NCI-H345 treated with DMSO at 0.1 percent for 48 hours (cell line): ENCODE data around the gene PDZRN3.
"Not testable (repeated sequence)": the region's sequence is repeated elsewhere in the genome, so short reads cannot be mapped to it uniquely, and the experiment has no call there.

ENCODE experiments used
- DNase-seq: peaks from one replicate; lab custom pipeline; 2025; ENCODE audit not compliant: unreplicated experiment; lab: John Stamatoyannopoulos, UW

PDZRN3 gene

DNA sequence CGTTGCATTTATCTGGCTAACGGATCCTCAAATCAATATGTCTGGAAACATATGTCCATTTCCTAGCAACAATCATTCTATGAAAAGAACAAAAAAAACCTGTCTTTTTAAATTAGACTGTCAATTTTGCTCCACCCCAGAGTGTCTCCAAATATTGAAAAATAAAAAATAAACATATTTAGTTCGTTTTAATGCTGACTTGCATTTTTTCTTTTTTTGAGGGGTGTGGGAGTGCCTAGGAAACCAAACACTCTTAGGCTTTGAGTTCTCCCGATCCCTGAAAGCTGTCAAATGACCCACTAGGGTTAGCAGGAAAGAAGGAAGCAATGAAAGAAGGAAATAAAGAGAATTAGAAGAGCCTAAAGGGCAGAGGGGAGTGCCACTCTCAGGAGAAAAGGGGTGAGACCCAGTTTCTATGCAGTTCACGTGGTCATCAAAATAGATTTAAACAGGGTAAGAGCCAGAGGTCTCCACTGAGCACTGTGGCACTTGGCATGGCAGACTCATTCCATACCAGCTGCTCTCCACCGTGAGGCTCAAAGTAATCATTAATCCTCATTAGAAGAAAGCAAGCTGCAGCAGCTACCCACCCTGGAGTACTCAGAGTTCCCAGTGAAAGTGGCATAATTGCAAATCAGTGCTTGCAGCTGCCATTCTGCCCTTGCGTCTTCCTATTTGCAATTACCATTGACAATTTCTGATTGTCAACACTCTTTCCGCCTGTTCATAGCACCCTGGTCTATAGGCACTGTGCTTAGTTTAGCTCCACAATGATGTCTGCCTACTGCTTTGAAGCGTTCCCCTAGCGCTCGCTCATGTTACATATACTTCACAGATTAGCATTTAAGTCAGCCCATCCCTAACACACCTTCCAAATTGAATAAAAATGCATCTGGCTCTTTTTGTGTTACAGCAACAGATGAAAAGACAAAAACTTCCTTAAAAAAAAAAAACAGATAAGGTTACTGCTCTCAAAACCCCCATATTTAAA lies 32.3 kb downstream of the PDZRN3 start:
- no peak for DNase-seq

DNA sequence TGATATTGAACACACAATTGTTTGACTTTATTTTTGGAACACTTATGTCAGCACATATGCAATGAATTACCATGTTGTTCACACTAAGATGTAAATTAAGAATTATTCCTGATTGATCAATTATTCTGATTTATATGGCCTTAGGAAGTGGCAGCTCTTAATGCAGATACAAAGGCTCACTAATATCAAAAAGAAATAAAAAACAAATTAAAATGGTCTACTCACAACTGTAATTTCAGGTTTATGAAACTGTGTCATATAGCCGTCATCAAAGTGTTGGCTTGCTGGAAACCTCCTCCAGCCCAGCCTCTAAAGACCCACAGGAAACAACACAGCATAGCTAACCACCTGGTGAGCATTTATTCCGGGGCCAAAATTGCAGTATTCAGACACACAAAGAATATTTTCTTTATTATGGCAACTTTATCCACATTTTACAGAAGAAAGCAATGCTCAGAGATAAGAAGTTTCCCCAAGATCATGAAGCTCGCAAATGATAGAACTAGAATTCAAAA lies 33.4 kb downstream of the PDZRN3 start:
- DNase-seq: no peak

DNA sequence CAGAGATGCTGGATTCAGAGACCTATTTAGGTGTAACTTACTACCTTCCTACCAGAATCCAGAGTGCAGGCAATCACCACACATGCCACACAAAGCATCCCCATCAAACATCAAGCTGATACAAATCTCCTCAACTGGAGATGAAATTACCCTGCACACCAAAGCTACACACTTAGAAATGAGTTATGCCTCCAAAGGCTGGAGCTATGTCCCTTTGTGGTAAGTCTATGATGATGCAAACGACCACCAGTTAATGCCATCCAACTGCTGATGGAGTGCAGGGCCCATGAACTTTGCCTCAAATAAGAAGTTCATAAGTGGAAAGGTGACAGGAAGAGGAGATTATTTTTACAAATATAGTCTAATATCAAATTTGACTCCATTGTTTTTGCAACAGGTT lies 38.1 kb downstream of the PDZRN3 start:
- DNase-seq: no peak

DNA sequence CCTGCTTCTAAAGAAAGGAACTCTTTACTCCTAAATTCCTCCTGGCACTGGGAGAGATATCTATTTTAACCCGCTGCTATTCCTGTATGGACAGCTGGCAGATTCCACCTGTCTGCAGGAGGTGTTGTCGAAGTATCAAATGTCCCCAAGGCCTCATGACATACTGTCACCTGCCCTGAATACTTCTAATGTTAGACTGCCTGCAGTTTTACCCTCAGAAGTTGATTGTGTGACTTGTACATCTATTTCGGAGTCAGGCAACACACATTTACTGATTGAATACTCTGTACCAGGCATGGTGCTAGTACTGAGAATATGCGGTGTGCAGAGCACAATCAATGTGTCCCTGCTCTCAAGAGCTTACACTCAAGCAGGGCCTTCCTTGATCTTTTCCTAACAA lies 38.6 kb downstream of the PDZRN3 start:
- no peak for DNase-seq

DNA sequence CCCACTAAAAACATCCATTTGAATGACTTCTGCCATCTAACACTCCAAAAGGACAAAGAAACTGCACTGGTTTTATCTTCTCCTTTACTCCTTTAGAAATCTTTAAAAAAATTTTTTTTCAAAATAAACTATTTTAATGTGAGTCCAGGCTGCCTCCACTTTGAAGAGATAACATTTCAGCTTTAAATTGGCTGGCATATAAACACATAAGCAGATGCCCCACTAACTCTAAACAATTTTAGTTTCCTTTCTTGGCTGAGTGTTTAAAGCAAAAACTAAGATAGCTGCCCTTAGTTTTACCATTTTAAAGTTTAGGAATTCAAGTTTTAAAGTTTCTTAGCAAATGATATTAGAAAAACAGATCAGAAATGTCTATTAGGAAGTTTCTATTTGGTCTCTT lies 39.9 kb downstream of the PDZRN3 start:
- DNase-seq: no peak

DNA sequence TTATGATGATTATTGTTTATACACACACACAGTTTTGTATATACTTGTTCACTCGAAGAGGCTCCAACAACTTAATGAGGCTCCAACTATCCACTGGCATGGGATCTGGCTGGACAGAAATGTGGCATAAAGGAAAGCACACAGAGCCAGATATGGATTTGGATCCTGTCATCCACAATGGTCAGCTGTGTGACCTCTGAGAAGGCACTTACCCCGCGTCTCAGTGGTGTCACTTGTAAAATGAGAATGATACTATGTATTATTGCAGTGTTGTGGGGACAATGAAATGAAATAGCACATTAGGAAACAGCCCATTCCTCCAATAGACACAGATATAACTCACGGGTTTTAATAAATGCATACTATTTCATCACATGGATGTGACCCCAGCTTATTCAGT lies 42.2 kb downstream of the PDZRN3 start:
- DNase-seq: no peak

DNA sequence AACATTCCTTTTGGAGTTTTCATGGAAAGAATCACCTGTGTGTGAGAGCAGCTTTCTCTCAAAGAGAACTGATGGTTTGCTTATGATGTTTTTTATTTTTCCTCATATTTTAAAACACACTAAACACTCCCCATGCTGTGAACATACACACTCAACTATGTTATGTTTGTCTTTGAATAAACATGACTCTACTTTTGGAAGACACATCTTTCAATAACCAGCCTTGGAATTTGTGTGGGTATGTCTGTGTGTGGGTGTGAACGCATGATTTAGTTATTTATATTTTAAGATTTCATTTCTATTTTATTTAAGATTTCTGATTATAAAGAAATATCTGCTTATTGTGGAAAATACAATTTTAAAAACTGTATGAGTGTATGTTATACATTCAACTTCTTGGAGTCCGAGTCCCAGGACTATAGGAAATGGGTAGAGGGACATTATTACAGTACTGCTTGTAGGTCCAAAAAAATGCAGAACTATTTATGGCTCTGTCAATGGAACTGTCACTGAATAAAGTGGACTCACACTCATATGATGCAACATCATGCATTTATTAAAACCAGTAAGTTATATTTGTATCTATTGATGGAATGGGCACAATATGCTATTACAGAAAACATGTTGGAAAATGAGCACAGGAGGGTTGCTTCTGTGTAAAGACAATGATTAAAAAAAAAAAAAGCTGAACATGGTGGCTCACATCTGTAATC lies 43.5 kb downstream of the PDZRN3 start:
- no peak for DNase-seq

DNA sequence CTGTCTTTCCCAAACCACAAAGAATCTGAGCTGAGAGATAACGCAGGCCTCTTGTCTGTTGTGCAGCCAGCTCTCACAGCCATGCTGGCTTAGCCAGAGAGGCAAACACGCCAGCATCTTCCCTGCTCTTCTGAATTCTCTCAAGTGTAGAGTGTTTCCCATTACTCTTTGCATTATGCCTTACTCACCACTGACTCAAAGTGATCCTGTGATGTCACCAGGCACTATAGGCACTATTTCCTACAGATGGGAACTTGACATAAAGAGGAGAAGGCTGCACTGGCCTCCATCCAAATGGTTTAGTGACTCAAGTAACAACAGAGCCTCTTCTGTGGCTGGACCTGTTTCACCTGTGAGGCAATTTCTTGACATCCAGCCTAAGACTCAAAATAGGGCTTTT lies 44.4 kb downstream of the PDZRN3 start:
- DNase-seq: no peak

DNA sequence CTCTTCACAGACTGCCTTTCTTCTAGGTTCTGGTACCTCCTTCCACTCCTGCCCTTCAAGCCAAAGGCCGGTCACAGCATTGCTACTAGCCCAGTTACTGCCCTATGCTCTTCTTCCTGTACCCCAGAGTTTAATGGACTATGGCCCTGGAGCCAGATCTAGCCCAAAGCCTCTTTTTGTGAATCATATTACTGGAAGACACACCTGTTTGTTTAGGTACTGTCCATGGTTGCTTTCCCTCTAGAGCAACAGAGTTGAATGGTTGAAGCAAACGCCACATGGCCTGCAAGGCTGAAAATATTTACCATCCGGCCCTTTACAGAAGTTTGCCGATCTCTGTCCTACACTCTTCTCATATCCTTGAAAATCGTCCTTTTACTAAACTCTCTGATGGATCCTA lies 47.0 kb downstream of the PDZRN3 start:
- no peak for DNase-seq

DNA sequence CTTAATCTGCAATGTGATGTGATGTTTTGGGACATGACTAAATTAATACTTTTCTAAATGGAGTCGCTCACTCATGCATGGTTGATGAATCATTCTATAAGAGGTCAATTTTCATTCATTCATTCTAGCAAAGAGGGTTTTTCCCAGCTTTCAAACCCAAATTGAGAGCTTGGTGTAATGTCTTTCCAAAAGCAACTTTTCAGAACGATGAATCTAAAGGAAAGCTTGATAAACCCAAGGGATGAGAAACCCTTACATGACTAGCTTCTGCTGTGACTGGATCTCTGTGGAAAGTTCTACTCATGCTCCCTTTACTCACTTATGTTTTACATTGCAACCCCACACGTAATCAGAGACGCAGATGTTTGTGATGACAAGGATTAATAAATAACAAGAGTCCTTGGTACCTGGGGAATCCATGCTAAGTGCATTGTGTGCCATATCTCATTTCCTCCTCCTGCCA lies 47.7 kb downstream of the PDZRN3 start:
- no peak for DNase-seq

DNA sequence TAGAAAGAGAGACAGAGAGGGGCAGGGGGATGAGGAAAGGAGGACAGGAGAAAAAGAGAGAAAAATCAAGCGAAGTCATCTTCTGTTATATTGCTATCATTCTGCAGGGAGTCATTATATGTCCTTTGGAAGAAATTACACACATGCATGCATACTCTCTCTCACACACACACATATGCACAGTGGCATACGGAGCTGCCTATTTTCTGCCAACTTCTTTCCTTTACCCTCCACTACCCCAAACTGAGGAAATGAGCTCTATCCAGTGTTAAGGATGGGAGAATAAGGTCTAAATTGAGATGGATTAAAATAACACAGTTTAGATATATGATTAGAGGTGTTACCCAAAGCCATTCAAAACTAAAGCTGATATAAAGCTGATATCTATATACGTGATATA lies 48.8 kb downstream of the PDZRN3 start:
- DNase-seq: no peak

DNA sequence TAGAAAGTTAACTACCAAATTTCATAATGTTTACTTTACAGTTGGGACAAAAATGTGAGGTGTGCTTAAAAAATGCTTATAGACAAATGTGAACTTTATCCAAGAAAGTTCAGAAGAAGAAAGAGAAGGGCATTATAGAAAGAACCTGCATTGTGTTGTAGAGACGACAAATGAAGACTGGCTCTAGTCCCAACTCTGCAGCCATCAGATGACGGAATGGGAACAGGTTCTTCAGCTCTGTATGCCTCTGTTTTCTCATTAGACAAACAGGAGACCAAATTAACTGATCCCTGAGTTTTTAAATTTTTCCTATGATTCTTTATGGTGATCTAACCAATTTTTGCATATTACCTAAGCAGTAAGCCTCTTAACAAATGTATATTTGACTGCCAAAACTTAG lies 49.2 kb downstream of the PDZRN3 start:
- DNase-seq: no peak

DNA sequence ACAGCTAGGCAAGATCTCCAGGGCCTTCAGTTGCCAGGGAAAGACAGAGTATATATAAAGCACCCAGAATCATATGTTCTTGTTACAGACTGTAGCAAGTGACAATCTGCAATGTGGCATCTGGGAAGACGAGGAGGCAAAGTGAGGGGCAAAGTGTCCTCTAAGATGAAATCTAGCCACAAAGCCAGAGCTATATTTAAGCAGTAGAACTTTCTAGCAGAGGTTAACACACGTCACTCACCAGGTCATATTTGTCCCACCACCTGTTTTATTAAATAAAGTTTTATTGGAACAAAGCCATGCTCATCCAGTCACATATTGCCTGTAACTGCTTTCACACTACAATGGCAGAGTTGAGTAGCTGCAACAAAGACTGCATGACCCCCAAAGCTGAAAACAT lies 51.5 kb downstream of the PDZRN3 start:
- DNase-seq: no peak

DNA sequence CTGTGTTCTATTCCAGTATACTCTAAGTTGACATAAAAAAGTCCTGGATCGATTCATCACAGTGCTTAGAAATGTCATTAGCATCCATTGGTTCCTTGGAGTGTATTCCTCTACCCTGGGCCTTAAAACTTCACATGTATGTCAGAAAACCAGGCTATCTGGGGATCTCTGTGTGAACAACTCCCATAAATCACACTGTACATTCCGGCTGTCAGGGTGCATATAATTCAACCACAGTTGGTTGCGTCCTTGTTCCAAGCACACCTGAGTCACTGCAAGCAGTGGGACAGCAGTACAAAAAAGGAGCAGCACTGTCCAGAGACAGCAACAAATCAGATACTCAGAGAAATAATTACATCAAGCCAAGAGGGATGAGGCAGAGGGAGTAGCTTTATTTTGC lies 52.4 kb downstream of the PDZRN3 start:
- DNase-seq: no peak

DNA sequence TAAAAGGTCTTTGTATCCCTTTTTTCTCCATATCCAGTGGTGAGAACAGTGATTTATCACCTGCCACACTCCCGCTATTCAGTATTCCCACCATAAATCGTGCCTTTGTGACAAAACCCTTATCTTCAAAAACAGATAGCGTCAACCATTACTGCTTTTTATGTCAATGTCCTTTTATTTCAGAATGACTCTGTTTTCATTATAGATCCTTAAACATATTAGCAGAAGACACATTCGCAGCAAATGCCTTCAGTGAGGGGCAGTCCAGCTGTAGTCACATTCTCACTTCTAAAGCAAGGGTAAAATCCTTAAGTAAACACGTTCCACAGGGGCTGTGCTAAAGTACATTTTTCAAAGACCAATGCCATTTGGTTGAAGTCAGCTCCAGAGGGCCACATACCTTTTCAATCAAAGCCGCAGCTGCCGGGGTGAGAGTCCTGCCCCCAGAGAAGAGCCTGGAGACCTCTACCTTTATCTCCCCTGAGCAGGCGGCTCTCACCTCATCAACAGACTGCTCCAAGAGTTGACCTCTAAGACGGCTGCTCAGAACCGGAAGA lies 53.4 kb downstream of the PDZRN3 start:
- no peak for DNase-seq

DNA sequence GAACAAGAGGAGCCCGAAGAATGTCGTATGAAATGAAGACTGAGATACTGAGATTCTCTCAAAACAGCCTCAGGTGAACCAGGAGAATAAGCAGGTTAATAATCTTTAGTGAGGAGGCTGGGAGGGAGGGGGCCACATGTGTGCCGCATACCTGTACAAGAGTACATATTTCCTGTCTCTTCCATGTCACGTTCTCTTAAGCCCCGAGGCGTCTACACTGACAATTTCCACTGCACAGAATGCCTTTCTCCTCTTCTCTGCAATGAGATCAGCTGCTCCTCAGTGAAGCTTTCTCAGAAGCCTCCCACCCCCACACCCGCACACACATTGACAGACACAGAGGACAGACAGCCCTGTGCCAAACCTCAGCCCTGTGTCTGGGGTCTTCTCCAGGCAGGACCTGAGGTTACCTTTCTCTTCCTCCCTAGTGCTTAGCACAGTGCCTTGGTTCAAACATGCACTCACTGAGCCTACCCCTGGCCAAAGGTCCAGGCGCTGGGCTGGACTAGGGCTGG lies 55.4 kb downstream of the PDZRN3 start:
- DNase-seq: no peak

DNA sequence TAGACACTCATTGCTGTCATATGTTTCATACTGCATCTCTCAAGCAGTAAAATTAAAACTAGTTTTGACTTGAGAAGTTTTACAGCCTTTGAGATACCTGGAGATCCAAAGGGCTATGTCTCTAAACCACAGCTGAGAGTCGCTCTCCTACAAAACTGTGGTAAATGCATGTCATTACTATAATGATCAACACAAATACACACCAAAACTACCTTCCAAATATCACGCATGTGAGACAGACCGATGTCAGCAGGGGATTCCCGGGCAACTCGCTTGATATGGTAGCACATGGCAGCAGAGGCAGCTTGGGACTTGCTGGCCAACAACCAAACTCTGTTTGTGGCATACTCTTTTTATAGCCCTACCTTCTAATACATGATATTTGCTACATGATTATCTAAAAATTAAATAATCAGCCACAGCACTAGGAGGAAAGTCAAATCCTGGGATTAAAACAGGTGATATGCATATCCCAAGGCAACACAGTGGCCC lies 56.3 kb downstream of the PDZRN3 start:
- DNase-seq: no peak

DNA sequence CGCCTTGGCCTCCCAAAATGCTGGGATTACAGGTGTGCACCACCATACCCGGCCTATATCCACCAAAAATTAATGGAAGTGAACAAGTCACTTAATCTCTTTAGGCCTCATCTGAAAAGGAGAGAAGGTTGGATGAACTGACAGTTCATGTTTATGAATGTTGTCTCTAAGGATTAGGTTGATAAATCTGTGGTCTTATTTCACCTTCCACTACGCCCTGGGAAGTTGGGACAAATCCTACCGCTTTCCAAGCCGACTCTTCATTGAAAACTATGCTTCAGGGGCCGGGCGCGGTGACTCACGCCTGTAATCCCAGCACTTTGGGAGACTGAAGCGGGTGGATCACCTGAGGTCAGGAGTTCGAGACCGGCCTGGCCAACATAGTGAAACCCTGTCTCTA lies 59.4 kb downstream of the PDZRN3 start:
- DNase-seq: not testable (repeated sequence)

DNA sequence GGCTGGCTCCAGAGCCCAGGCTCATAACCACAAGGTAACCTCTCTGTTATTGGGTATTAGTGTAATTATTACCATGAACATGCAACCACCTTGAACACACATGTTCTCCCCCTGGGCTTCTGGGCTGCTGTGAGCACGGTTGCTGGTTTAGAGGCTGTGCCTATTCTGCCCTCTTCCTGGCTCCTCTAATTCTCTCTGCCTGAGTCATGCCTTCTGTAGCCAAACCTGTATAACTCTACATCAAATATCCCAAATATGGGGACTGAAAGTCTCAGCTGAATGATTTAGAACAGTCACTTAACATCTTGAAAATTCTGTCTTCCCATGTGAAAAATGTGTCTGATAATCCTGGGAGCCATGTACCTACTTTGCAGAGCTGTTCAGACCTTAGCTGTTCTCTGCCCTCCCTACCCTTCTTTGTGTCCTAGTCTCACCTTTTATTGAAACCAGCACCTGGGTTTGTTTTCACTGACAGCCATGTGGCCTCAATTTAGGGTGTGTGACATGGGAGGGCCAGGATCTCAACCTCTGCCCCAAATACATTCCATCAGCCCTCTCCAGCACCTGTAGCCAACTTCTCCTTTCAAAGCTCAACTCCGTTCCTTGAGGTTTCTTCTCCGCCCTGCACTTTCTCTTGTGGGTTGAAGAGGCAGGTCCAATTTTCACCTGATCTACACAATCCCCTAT lies 60.7 kb downstream of the PDZRN3 start:
- no peak for DNase-seq

DNA sequence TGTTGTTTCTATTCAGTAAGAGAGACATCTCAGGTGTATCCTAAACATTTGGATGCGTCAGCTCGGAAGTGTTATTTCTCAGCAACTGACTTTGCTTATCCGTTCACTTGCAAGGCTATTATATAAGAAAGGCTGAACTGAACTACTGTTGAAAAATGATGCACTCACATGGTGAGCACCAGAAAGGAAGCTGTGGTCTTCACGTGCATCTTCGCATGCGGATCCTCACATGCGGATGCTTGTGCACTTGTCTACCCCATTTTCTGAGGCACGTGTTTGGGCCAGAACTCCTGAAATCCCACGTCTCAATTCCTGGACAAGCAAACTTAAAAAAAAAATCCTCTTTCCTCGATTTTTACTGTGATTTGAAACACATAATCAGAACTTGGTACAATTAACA lies 63.2 kb downstream of the PDZRN3 start:
- DNase-seq: no peak

DNA sequence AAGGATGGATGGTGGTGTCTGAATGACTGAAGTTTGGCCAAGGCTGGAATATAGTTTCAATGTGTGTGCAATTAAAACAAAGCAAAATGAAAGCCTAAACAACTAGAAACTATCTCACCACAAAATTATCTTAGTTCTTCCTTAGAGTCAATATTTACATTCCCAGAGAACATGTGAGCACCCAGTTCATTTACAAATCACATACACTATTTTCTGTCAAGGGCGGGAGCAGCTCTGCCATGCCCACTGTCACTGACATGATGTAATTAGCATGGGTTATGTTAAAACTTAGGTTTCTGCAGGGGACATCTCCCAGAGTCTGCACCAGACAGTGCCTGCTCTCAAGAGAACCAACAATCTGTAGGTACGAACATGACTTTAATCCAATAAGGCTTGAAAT lies 65.0 kb downstream of the PDZRN3 start:
- DNase-seq: no peak
